ENCODE results near the gene TUB.

TUB gene

DNA sequence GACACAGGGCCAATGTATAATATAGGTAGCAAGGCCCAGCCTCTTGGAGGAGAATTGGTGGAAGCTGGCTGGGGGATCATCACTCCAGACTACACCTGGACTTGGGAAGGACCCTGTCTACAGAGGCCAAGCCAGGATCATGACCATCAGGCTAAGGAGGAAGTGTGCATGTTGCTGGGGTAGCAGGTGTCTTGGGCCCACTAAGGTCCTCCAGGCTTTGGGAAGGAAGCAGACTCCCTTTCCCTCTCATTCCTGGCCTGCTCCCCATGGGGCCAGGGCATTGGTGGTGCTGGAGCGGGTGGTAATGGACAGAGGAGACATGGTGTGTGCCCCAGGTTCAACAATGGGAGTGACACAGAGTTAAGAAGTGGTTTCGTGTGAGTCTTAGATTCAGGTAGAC lies 16.0 kb upstream of the TUB start:
- TF ChIP-seq, protein P1, sequence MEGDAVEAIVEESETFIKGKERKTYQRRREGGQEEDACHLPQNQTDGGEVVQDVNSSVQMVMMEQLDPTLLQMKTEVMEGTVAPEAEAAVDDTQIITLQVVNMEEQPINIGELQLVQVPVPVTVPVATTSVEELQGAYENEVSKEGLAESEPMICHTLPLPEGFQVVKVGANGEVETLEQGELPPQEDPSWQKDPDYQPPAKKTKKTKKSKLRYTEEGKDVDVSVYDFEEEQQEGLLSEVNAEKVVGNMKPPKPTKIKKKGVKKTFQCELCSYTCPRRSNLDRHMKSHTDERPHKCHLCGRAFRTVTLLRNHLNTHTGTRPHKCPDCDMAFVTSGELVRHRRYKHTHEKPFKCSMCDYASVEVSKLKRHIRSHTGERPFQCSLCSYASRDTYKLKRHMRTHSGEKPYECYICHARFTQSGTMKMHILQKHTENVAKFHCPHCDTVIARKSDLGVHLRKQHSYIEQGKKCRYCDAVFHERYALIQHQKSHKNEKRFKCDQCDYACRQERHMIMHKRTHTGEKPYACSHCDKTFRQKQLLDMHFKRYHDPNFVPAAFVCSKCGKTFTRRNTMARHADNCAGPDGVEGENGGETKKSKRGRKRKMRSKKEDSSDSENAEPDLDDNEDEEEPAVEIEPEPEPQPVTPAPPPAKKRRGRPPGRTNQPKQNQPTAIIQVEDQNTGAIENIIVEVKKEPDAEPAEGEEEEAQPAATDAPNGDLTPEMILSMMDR (IDR thresholded peaks at IDR 0.05): no peak
- no peak for DNase-seq (ENCODE audit: low spot score)
- no peak overlapping the region for H3K27ac ChIP-seq
- no peak overlapping the region for H3K4me3 ChIP-seq

DNA sequence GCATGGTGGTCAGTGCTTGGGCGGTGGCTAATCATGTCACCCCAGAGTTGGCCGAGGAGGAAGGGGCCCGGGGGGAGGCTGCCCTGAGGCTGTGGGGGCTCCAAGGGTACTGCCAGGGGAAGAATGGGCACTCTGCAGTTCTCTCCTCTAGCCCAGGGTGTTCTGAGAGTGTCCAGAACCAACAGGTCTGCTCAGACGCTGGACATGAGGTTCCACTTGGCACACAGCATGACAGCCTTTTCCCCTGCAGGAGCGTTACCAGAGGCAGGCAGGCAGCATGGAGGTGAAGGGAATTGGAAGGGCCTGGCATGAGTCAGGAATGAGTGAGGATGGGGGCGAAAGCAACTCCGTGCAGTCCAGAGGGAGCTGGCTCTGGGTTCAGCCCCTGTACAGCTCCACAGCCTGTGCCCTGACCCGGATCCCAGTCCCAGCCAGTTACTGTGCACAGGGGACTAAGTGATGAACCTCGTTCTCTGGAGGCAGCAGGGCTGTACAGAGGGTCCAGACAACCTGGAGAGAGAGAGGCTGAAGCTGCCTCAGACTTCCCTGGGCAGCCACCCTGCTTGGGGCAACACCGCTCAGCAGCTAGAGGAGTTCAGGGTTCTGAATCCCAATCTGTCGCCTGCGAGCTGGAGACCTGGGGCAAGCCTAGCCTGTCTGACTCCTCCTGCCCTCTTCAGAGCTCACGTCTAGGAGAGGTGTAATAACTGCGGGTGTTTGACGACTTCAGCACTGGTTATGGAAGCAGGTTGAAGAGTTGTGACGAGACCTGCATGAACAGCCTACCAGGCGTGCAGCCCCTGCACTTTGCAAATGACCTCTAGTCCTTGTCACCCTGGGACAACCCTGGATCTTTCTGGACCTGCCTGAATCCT lies 14.7 kb upstream of the TUB start:
- H3K27ac ChIP-seq: no peak overlapping the region
- DNase-seq (ENCODE audit: low spot score): peak; percentile 70
- TF ChIP-seq, protein P1 (IDR thresholded peaks at IDR 0.05): no peak
- no peak overlapping the region for H3K4me3 ChIP-seq

DNA sequence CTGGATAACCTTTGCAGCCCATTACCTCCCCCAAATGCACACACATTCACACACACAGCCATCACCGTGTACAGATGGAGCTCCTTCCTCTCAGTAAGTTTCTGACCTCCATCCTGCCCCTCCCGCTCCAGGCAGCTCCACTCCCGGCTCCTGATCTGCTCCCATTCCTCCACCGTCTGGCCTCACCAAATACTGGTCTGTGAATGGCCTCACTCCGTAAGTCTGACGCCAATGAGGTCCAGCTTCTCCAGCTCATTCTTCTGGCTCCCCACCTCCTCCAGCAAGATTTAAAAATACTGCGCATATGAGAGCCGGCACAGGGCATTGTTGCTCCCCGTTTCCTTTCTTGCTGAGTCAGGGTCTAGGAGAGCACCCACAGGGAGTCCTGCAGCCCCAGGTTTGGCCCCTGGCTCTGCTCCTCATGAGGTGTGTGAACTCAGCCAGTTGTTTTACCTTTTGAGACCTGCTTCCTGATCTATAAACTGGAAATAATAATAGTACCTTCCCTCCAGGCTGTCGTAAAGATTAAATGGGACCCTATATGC lies 14.0 kb upstream of the TUB start:
- TF ChIP-seq, protein P1 (IDR thresholded peaks at IDR 0.05): no peak
- peak; percentile 73 for DNase-seq (ENCODE audit: low spot score)
- H3K27ac ChIP-seq: no peak overlapping the region
- H3K4me3 ChIP-seq: no peak overlapping the region

DNA sequence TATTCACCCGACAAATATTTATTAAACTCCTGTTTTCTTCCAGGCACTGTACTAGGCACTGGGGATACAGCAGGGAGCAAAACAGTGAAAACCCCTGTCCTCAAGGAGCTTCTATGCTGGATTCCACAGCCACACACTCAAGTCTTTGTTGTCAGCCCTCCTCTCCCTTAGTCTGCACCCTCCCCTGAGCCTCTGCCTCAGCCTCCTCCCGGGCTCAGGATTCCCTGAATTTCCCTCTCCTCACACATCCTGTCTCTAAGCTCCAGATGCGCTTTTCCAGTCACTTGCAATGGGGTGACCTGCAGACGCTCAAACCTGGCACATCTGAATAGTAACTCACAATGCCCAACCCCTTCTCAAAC lies 13.5 kb upstream of the TUB start:
- H3K27ac ChIP-seq: no peak overlapping the region
- TF ChIP-seq, protein P1 (IDR thresholded peaks at IDR 0.05): no peak
- DNase-seq (ENCODE audit: low spot score): no peak

DNA sequence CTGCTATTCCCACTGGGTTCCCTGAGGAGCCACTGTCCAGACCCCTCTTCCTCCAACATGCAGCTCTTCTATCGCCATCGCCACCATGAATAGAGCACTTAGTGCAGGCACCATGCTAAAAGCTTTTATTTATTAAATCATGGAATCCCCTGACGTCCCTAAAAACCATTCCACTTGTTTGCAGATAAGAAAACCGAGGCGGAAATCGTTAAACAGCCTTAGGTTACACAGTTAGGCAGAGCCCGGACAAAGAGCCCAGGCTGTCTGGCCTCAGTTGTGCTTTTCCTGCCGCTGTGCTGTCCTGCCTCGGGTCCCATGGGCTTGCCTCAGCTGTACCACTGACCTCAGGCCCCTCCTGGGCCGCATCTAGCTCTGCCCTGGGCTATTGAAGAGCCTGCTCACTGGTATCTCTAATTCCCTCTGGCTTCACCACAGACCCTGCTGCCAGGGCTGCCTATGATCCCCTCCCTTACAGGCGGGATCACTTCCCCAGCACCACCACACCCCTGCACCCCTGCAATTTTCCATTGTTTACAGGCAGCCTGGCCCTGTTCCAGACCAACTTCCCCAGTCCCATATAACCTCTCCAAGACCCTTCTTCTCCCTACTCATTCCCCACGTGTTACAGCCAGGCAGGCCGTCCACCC lies 13.0 kb upstream of the TUB start:
- Histone ChIP-seq H3K27ac (peak overlapping the region; percentile 9 to 68), H3K4me3 (no peak overlapping the region)
- TF ChIP-seq, protein P1 (IDR thresholded peaks at IDR 0.05): no peak
- DNase-seq (ENCODE audit: low spot score): no peak

More for the DNA sequence above, 13.5 kb upstream of the TUB start:
- H3K4me3 ChIP-seq: no peak overlapping the region

DNA sequence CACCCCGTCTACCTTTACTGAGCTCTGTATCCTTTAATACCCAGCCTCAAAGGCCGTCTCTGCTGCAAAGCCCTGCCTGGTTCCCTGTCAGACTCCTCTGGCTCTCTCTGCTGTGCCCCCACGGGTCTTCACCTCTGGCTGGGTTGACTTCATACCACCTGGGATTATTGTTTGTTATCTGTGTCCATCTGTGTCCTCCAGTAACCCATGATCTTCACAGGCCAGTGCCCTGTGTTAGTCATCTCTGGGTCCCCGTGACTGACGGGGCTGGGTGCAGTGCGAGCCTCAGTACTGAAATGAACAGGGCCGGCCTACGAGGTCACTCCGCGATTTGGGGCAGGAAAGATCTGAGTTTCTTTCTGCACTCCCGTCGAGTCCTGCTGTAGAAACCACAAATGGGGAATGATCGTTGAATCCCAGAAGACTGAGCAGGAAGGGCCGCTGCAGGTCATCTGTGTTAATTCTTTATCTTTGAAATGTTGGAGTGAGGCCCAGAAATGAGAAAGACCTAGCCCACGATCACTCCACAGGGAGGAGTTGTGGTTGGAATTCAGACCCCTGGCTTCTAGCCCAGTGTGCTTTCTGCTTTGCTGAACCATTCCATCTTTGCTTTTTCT lies 12.3 kb upstream of the TUB start:
- DNase-seq (ENCODE audit: low spot score): peak; percentile 76
- TF ChIP-seq, protein P1 (IDR thresholded peaks at IDR 0.05): no peak
- peak overlapping the region; percentile 53 for H3K4me3 ChIP-seq
- H3K27ac ChIP-seq: peak overlapping the region; percentile 9 to 68

Measured in coronary artery (tissue), 2 donors.